NK-92 (cell line): ENCODE measurements around the gene KRTAP12-2.
"Not testable (repeated sequence)": the region's sequence is repeated elsewhere in the genome, so short reads cannot be mapped to it uniquely, and the experiment has no call there.

Source experiments
- DNase-seq: peaks from one replicate; lab custom pipeline; 2025; ENCODE audit not compliant: unreplicated experiment; lab: John Stamatoyannopoulos, UW

The KRTAP12-2 gene

DNA sequence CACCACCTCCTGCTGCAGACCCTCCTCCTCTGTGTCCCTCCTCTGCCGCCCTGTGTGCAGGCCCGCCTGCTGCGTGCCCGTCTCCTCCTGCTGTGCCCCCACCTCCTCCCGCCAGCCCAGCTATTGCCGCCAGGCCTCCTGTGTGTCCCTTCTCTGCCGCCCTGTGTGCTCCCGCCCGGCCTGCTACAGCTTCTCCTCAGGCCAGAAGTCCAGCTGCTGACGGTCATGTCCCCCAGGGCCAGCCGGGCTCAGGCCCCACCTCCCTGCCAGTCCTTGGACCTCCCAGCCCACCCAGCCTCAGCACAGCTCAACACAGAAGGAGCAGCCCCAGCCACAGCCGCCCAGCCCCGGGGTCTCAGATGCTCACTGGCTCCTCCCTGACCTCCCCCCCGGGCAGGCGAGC is 38.9 kb downstream of the KRTAP12-2 start:
- not testable (repeated sequence) for DNase-seq

- DNase-seq, result not testable (repeated sequence)
Measured at GRCh38 chr21:44627181-44627822, 39.4 kb downstream of the KRTAP12-2 start.

GRCh38 chr21:44626673-44627143 is 40.0 kb downstream of the KRTAP12-2 start, which contains the start of gene KRTAP10-9:
KRTAP10-9 (plus strand) TSS chr21:44627093; CDS start chr21:44627172, 79 bp downstream.
- no peak for DNase-seq

DNA sequence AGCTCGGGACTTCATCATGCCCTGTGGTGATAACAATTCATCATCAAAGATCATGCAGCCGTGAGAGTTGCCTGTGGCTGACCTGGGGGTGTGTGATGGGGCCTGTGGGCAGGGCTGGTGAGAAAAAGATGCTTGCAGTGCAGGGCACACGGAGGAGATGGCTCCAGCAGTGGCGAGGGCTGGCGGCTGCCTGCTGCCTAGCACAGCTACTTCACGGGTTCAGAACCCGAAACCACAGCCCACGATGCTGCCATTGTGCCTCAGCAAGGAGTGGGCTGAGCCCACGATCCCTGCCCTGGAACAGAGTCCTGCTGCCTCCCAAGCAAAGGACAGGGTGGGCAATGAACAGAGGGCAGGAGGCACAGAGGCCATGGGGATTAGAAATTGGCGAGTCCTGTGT is 40.5 kb downstream of the KRTAP12-2 start:
- DNase-seq, result no peak

DNA sequence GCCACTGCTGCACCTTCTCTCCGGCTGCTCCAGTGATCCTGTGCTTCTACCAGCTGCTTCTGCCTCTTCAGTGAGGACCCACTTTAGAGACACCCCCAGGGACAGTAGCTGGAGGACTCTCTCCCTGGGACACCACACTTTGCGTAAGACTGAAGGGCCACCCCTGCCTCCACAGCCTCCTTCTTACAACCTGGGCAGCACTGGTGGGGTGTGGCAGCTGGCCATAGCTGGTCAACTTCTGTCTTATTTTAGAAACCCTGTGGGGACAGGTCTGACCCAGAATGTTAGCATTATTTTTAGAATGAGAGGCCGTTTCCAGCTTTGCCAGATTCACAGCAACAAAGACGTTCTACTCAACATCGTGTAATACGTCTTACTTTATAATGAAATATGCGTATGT is 41.0 kb downstream of the KRTAP12-2 start:
- DNase-seq, result no peak

- no peak for DNase-seq
Measured at GRCh38 chr21:44623575-44623974, 43.2 kb downstream of the KRTAP12-2 start.

- no peak for DNase-seq
Measured at GRCh38 chr21:44619886-44620285, 46.8 kb downstream of the KRTAP12-2 start.

- DNase-seq, result no peak
Measured at GRCh38 chr21:44618909-44619308, 47.8 kb downstream of the KRTAP12-2 start.

DNA sequence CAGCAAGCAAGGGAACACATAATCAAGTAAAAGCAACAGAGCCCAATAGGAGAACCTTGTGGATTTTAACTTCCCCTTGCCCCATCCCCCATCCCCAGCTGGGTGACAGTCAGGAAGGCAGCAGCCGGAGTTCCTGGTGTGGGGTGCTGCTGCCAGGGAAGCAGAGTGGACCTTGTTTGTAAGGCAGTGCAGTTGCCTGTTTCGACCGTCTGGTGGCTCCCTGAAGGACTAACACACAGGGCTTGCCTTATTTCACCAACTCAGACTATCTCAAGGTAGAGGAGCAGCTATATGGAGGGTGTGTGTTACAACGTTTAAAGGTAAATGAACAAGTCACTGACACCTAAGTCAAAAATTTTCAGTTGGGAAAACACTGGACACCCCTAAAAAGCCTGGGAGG is 48.2 kb downstream of the KRTAP12-2 start:
- DNase-seq, result no peak

GRCh38 chr21:44617071-44617501 is 49.6 kb downstream of the KRTAP12-2 start:
- DNase-seq, result no peak

DNA sequence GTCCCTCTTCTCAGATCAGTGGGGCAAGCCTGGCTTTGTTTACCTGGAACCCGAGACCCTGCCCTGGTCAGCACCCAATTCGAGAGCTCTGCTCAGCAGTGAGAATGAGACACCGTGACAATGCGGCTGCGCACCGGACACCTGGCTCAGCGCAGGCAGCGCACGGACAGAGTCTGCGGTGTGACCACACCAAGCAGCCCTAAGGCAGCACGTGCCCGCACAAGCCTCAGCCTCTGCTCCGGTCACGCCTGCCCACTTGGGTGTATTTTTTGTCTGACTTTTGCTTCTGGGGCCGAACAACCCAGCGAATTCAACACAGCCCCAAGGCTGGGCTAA is 50.2 kb downstream of the KRTAP12-2 start:
- no peak for DNase-seq
